Testis (tissue), 2 donors: ENCODE measurements around the gene TLE3.

Source experiments
- POLR2A ChIP-seq: fragments of 450-650 bp; IDR thresholded peaks from one replicate; pipeline ENCODE4 v1.6.1; 2017; ENCODE audit warnings: antibody characterized with exemption, mild to moderate bottlenecking, moderate library complexity
- TF ChIP-seq, protein P1 (sequence below), 3 experiments: fragments of 450-650 bp in 2 of 3; fragments of 200-600 bp in 1 of 3; sonication (generic) in 1 of 3; IDR thresholded peaks; one replicate each; pipeline ENCODE4 v1.5.1; 2016 to 2019; ENCODE audit warnings: antibody characterized with exemption in 3 of 3, mild to moderate bottlenecking in 2 of 3, moderate library complexity in 1 of 3

- TF ChIP-seq, protein P1, sequence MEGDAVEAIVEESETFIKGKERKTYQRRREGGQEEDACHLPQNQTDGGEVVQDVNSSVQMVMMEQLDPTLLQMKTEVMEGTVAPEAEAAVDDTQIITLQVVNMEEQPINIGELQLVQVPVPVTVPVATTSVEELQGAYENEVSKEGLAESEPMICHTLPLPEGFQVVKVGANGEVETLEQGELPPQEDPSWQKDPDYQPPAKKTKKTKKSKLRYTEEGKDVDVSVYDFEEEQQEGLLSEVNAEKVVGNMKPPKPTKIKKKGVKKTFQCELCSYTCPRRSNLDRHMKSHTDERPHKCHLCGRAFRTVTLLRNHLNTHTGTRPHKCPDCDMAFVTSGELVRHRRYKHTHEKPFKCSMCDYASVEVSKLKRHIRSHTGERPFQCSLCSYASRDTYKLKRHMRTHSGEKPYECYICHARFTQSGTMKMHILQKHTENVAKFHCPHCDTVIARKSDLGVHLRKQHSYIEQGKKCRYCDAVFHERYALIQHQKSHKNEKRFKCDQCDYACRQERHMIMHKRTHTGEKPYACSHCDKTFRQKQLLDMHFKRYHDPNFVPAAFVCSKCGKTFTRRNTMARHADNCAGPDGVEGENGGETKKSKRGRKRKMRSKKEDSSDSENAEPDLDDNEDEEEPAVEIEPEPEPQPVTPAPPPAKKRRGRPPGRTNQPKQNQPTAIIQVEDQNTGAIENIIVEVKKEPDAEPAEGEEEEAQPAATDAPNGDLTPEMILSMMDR (IDR thresholded peaks at IDR 0.05): no peak
- TF ChIP-seq POLR2A: no peak
These were observed 9.9 kb downstream of the TLE3 start for GRCh38 chr15:70087708-70088352.
